ENCODE results near the gene MTMR12. TPM values are rescaled to one million over a fixed set of nuclear protein-coding genes. Genes with fewer than 3 reads are reported as not detected.
A peak's percentile ranks its signal among the peaks of the same experiment; 100 is the strongest.
"Not testable (repeated sequence)": the region's sequence is repeated elsewhere in the genome, so short reads cannot be mapped to it uniquely, and the experiment has no call there.

The MTMR12 gene
- total RNA-seq, 4 donors from 2014 or later: 13.8 to 27.5 (median 17.4) TPM

- Histone ChIP-seq H3K9me3 (no peaks in the 10 kb centered on the region), H3K36me3 (no peaks in the 10 kb centered on the region), H3K27me3 (no peaks in the 10 kb centered on the region), H3K27ac (peak overlapping the region in 3 of 4 donors; percentile 30 to 71 (median 66)), H3K4me3 (no peak overlapping the region), H3K4me1 (peaks cover 14 to 77% (median 17%) of the 10 kb centered on the region in 3 donors)
- intact Hi-C loops (cut with DNase I): no loop called here
- 67 to 72% methylated on average over 9 of the region's 9 CpGs for WGBS, 2 donors
- no peak for TF ChIP-seq CTCF (IDR thresholded peaks at IDR 0.05)
- no peak for TF ChIP-seq POLR2A (IDR thresholded peaks at IDR 0.05)
- no peak for DNase-seq
Measured at GRCh38 chr5:32283539-32284377, 29.0 kb downstream of the MTMR12 start.

GRCh38 chr5:32283061-32283460, 29.7 kb downstream of the MTMR12 start:
- TF ChIP-seq POLR2A (IDR thresholded peaks at IDR 0.05): no peak
- no peak for TF ChIP-seq CTCF (IDR thresholded peaks at IDR 0.05)
- Histone ChIP-seq H3K27ac (peak overlapping the region in 3 of 4 donors; percentile 30 to 71 (median 66)), H3K4me1 (peaks cover 14 to 83% (median 17%) of the 10 kb centered on the region in 3 donors), H3K36me3 (no peaks in the 10 kb centered on the region), H3K4me3 (no peak overlapping the region), H3K27me3 (no peaks in the 10 kb centered on the region), H3K9me3 (no peaks in the 10 kb centered on the region)
- no peak for DNase-seq
- intact Hi-C loops (cut with DNase I): no loop called here
- WGBS, 2 donors: 56 to 67% methylated on average over 1 of the region's 1 CpG

DNA sequence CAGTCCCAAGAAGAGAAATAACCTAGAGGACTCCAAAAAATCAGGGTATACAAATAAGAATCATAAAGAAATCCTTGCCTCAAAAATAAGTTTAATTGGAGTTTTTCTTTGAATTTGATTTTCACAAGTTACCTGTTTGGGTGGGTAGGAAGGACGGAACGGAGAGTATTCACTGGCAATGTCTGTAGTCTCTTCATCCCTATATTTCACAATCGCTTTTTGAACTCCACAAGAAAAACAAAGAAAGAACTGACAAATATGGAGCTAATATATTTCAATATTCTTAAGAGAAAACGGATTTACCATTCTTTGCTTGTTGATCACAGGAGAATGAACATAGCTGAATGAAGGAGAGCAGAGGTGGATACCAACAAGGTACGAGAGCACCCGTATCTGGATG, 30.1 kb downstream of the MTMR12 start:
- H3K9me3 ChIP-seq: no peaks in the 10 kb centered on the region
- no peaks in the 10 kb centered on the region for H3K27me3 ChIP-seq
- TF ChIP-seq POLR2A (IDR thresholded peaks at IDR 0.05) (no peak), CTCF (IDR thresholded peaks at IDR 0.05) (no peak)
- no peak for DNase-seq
- 88 to 92% methylated on average over 6 of the region's 6 CpGs for WGBS, 2 donors
- H3K36me3 ChIP-seq: no peaks in the 10 kb centered on the region
- intact Hi-C loops (cut with DNase I): no loop called here
- no peak overlapping the region for H3K4me3 ChIP-seq
- H3K27ac ChIP-seq: peak overlapping the region in 2 of 4 donors; percentile 66 to 71
- peaks cover 14 to 83% (median 17%) of the 10 kb centered on the region in 3 donors for H3K4me1 ChIP-seq

- WGBS, 2 donors: 74 to 89% methylated on average over 9 to 11 of the region's 11 CpGs
- H3K4me3 ChIP-seq; H3K9me3 ChIP-seq; H3K36me3 ChIP-seq; H3K27ac ChIP-seq; DNase-seq; intact Hi-C loops (cut with DNase I); H3K27me3 ChIP-seq: not testable (repeated sequence)
- peaks cover 14 to 85% (median 18%) of the 10 kb centered on the region in 3 donors for H3K4me1 ChIP-seq
Measured at GRCh38 chr5:32281378-32282133, 31.2 kb downstream of the MTMR12 start.

- intact Hi-C loops (cut with DNase I): no loop called here
- TF ChIP-seq CTCF (IDR thresholded peaks at IDR 0.05) (no peak), POLR2A (IDR thresholded peaks at IDR 0.05) (no peak)
- H3K36me3 ChIP-seq: peaks cover 0 to 5% (median 0%) of the 10 kb centered on the region in 3 donors
- H3K27ac ChIP-seq: no peak overlapping the region
- no peak for DNase-seq
- peaks cover 13 to 85% (median 25%) of the 10 kb centered on the region in 3 donors for H3K4me1 ChIP-seq
- WGBS, 2 donors: 70 to 74% methylated on average over 5 of the region's 5 CpGs
- H3K27me3 ChIP-seq: no peaks in the 10 kb centered on the region
- no peak overlapping the region for H3K4me3 ChIP-seq
- H3K9me3 ChIP-seq: no peaks in the 10 kb centered on the region
Measured at GRCh38 chr5:32280656-32281081, 32.1 kb downstream of the MTMR12 start.
